ENCODE results near the gene SLC6A7. TPM values are rescaled to one million over a fixed set of nuclear protein-coding genes. Genes with fewer than 3 reads are reported as not detected.

The SLC6A7 gene
- total RNA-seq, 2 donors from 2014 or later, result 0.14 to 0.19 TPM

DNA sequence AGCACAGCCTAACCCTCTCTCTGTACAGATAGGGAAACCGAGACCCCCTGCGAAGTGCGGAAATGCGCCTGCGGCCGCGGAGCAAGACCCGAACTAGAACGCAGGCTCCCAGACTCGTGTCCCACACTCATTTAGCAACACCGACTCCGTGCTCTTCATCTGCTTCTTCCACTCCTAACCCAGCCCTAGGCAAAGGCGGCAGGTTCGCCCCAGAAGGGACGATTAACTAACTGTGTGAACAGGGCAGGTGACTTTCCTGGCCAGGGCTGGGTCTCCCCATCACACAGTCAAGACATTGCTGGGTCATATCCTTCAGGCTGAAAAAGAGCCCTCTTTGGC is 22.4 kb upstream of the SLC6A7 start:
- DNase-seq (ENCODE audit: low spot score), result no peak
- intact Hi-C loops (cut with DNase I), result no loop called here

DNA sequence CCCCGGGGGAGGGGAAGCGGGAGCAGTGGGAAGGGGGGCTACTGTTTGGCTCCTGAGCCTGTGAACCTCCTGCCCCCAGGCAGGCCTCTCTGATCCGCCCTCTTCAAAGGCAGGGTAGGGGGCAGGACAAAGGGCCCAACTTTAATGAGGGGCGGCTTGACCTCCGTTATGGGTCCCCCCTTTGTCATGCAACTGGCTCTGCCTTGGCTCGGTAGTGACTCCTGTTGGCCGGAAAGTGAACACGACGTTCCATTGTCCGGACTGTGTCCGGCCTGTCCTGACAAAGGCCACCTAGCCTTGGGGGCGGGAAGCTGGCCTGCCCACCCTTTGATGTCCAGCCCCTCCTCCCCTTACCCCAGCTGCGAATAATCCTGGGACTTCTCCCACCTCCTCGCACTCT is 22.0 kb upstream of the SLC6A7 start:
- DNase-seq (ENCODE audit: low spot score), result no peak
- intact Hi-C loops (cut with DNase I), result no loop called here

DNA sequence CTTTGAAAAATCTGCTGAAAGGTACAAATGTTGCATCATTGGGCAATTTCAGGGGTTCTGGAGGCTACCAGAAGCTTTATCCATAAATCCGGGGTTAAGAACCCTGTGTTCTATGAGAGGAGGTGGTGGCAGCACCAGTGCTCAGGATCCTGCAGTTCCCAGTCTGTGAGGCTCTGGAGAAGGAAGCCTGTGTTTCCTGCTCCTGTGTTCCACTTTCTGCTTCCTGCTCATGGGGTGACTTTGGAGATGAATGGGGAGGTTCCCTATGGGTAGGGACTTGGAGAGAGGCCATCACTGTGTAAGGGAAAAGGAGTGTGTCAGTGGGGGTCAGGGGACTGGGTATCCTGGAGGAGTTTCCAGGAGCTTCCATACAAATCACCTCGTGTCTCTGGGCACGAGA is 21.0 kb upstream of the SLC6A7 start:
- no peak for DNase-seq (ENCODE audit: low spot score)
- intact Hi-C loops (cut with DNase I), result no loop called here

GRCh38 chr5:150172145-150172544 is 17.7 kb upstream of the SLC6A7 start:
- intact Hi-C loops (cut with DNase I), result no loop called here

GRCh38 chr5:150172556-150172955 is 17.3 kb upstream of the SLC6A7 start:
- no peak for DNase-seq (ENCODE audit: low spot score)
- intact Hi-C loops (cut with DNase I), result no loop called here

More at GRCh38 chr5:150172145-150172544, 17.7 kb upstream of the SLC6A7 start:
- no peak for DNase-seq (ENCODE audit: low spot score)

- DNase-seq (ENCODE audit: low spot score), result no peak
These were observed 16.7 kb upstream of the SLC6A7 start for GRCh38 chr5:150173161-150173560.

DNA sequence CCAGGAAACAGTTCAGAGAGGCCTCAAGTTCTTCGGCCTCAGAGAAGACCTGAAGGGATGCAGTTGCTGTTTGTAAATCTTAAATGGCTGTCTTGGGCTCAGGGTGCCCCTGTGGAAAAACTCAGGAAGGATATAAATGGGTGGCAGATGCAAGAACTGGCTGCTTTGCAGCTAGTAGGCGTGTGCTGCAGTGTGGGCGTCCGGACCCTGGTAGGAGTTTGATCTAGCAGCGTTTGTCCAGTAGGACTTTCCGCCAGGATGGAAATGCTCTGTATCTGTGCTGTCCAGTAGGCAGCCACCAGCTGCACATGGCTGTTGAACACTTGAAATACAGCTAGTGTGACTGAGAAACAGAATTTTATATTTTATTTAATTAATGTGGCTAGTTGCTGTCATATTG is 15.6 kb upstream of the SLC6A7 start:
- no peak for DNase-seq (ENCODE audit: low spot score)
- intact Hi-C loops (cut with DNase I), result no loop called here

More at GRCh38 chr5:150173161-150173560, 16.7 kb upstream of the SLC6A7 start:
- intact Hi-C loops (cut with DNase I), result no loop called here

- intact Hi-C loops (cut with DNase I), result no loop called here
- no peak for DNase-seq (ENCODE audit: low spot score)
These were observed 14.8 kb upstream of the SLC6A7 start for GRCh38 chr5:150175076-150175475.

DNA sequence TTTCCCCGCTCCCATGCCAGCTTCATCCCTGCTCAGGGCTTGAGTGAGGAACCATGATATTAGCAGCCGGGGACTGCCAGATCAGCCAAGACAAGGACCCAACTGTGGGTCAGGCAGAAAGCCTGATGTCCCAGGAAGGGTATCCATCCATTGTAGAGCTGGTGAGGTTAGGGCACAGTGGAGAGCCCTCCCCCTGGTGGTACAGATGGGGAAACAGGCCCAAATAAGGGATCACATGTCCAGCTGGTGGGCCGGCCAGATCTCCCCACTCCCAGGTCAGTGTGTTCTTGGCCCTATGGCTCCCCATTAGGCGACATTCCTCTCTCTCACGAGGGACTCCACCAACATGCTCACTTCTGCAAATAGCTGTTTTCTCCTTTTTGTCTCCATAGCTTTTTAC is 14.3 kb upstream of the SLC6A7 start:
- intact Hi-C loops (cut with DNase I), result no loop called here
- no peak for DNase-seq (ENCODE audit: low spot score)

GRCh38 chr5:150176745-150177477 is 13.0 kb upstream of the SLC6A7 start:
- intact Hi-C loops (cut with DNase I), result no loop called here
- DNase-seq (ENCODE audit: low spot score), result no peak

DNA sequence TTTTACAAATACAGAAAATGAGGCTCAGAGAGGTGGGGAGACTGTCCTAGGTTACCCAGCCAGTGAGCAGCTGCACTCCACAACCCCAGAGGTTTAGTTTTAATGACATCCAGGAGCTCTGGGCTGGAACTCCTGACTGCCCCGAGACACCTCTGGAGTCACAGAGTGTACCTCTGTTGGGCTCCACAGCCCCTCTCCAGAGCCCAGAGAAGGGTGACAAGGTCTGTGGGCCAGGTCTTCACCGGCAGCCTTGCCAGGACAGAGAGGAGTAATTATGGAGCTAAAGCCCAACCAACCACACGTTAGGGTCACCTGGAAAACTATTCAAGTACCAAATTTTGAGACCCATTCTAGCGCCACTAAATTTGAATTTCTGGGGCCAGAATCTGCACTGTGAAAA is 12.1 kb upstream of the SLC6A7 start:
- DNase-seq (ENCODE audit: low spot score), result no peak
- intact Hi-C loops (cut with DNase I), result no loop called here

GRCh38 chr5:150178262-150178661 is 11.6 kb upstream of the SLC6A7 start:
- no peak for DNase-seq (ENCODE audit: low spot score)
- intact Hi-C loops (cut with DNase I), result no loop called here

- no peak for DNase-seq (ENCODE audit: low spot score)
- intact Hi-C loops (cut with DNase I), result no loop called here
These were observed 10.7 kb upstream of the SLC6A7 start for GRCh38 chr5:150179019-150179620.

GRCh38 chr5:150180241-150181026 is 9.4 kb upstream of the SLC6A7 start:
- intact Hi-C loops (cut with DNase I), result no loop called here
- peak; percentile 96 for DNase-seq (ENCODE audit: low spot score)

GRCh38 chr5:150181027-150181426 is 8.8 kb upstream of the SLC6A7 start:
- DNase-seq (ENCODE audit: low spot score), result no peak
- intact Hi-C loops (cut with DNase I), result no loop called here

DNA sequence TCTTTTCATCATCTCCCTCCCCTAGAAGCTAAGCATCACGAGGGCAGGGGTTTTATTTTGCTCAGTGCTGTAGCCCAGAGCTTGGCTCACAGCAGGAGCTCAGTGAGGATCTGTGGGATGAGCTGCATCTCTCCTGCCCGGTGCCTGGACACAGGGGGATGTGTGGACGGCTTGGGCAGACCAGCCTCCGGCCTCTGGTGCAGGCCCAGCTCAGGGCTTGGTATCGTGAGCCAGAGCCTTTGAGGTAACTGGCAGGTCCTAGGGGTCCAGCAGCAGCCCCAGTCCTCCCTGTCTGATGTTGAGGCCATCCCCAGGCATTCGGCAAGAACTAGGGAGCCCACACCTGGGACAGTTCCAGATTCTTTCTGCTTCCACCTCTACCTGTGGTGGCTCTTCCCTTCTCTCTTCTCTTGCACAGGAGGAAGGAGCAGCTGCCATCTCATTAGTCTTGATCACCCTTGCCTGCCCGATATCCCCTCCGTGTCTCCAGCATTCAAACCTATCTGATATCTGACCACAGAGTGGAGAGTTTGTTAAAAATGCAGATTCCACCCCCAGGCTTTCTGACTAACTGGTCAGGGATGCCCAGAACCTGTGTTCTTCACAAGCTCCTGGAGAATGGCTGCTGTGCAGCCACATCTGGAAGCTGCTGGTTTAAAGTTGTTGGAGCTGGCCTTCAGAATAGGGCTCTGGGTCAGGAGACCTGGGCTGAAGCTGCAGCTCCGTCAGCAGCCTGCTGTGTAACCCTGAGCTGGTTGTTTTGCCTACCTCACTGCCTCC is 7.9 kb upstream of the SLC6A7 start:
- no peak for DNase-seq (ENCODE audit: low spot score)
- intact Hi-C loops (cut with DNase I), result no loop called here

- no peak for DNase-seq (ENCODE audit: low spot score)
- intact Hi-C loops (cut with DNase I), result no loop called here
These were observed 7.1 kb upstream of the SLC6A7 start for GRCh38 chr5:150182774-150183173.

- DNase-seq (ENCODE audit: low spot score), result no peak
- intact Hi-C loops (cut with DNase I), result no loop called here
These were observed 6.4 kb upstream of the SLC6A7 start for GRCh38 chr5:150183436-150183835.

GRCh38 chr5:150184006-150184405 is 5.9 kb upstream of the SLC6A7 start:
- intact Hi-C loops (cut with DNase I), result no loop called here
- no peak for DNase-seq (ENCODE audit: low spot score)
